Activated CD8-positive, alpha-beta memory T cell treated with anti-CD3 and anti-CD28 coated beads for 36 hours (primary cell): Measurements from ENCODE around the gene HSPE1. TPM values are rescaled to one million over a fixed set of nuclear protein-coding genes. Genes with fewer than 3 reads are reported as not detected.
"Not testable (repeated sequence)": the region's sequence is repeated elsewhere in the genome, so short reads cannot be mapped to it uniquely, and the experiment has no call there.

Experiments used
- CTCF ChIA-PET: fragments of 350-600 bp; sonication (Branson Sonifier 250); formaldehyde crosslinking; loops from one replicate; lab custom pipeline; 2021; ENCODE audit warnings: antibody characterized with exemption; lab: Charles Lee
- POLR2A ChIA-PET: fragments of 350-600 bp; sonication (Branson Sonifier 250); formaldehyde crosslinking; loops from one replicate; lab custom pipeline; 2021; ENCODE audit warnings: antibody characterized with exemption; lab: Charles Lee
- total RNA-seq, 2 experiments: library from RNA; stranded (reverse); gene quantifications; one replicate each; pipeline ENCODE4 v1.2.3, GENCODE V29; 2021

HSPE1 gene
- total RNA-seq, result 100 to 1,000 TPM; 479 to 516 TPM

- CTCF ChIA-PET, result interaction anchor here (0.7 to 1.6 kb wide), 4 partner anchors 46 to 279 kb away, joined by 3 to 4 read pairs (median 3); partner anchors contain the start of genes COQ10B and SF3B1
- POLR2A ChIA-PET, result interaction anchor here (0.6 to 4.7 kb wide), 14 partner anchors 9 to 700 kb away, joined by 3 to 54 read pairs (median 4); partner anchors contain the start of genes COQ10B, GTF3C3, MARS2 and MOB4
Measured at GRCh38 chr2:197499594-197500502, at the start of gene HSPE1, which contains the start of gene HSPD1. Gene HSPE1, plus strand, starts transcription at chr2:197500379. Its CDS starts 58 bp downstream, at chr2:197500437. Gene HSPD1, minus strand, starts transcription at chr2:197499840. Its CDS starts 992 bp downstream, at chr2:197498848.

- CTCF ChIA-PET, result no interaction called here
- POLR2A ChIA-PET, result no interaction called here
Measured at GRCh38 chr2:197450465-197450864, 49.7 kb upstream of the HSPE1 start.

GRCh38 chr2:197450935-197451358 is 49.2 kb upstream of the HSPE1 start:
- POLR2A ChIA-PET, CTCF ChIA-PET: not testable (repeated sequence)

DNA sequence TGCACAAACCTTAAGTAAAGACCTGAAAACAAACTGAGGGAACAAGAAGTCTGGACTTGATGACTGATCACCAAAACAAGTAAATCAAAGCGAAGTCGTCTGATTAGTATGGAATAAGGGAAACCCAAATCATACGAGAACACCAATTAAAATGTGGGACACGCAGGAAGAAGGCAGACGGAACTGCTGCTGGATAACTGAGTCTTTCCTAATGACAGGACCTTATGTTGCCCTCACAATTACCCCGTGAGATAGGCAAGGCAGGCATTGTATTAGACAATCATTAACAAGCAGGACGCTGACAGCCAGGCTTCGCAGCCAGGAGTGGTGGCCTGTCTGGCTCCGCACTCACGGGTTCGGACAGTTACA is 47.4 kb upstream of the HSPE1 start:
- ChIA-PET CTCF (interaction anchor here (0.6 to 1.3 kb wide), 2 partner anchors 18 to 38 kb away, joined by 3 to 4 read pairs; partner anchors contain the start of gene SF3B1), POLR2A (interaction anchor here (0.5 to 3.5 kb wide), 6 partner anchors 18 to 1211 kb away, joined by 3 to 32 read pairs (median 6); partner anchors contain the start of genes HSPD1, HSPE1, MARS2 and MOB4)

- CTCF ChIA-PET, result interaction anchor here (0.6 to 1.4 kb wide), 3 partner anchors 19 to 46 kb away, joined by 3 to 4 read pairs (median 3); partner anchors contain the start of genes HSPD1, HSPE1 and SF3B1
Measured at GRCh38 chr2:197453123-197453913, 46.9 kb upstream of the HSPE1 start, which contains the start of gene COQ10B. Gene COQ10B, plus strand, starts transcription at chr2:197453552. Its CDS starts 9 bp downstream, at chr2:197453561.

GRCh38 chr2:197453914-197454398 is 46.2 kb upstream of the HSPE1 start:
- POLR2A ChIA-PET, result interaction anchor here (0.6 to 3.5 kb wide), 4 partner anchors 14 to 45 kb away, joined by 7 to 32 read pairs (median 14); partner anchors contain the start of genes HSPD1, HSPE1 and SF3B1
- CTCF ChIA-PET, result interaction anchor here (1.4 to 1.5 kb wide), 2 partner anchors 27 to 46 kb away, joined by 3 read pairs; partner anchors contain the start of genes HSPD1 and HSPE1

More at GRCh38 chr2:197453123-197453913, 46.9 kb upstream of the HSPE1 start, which contains the start of gene COQ10B:
- POLR2A ChIA-PET, result interaction anchor here (0.5 to 3.5 kb wide), 6 partner anchors 18 to 1211 kb away, joined by 3 to 32 read pairs (median 6); partner anchors contain the start of genes HSPD1, HSPE1, MARS2 and MOB4

- CTCF ChIA-PET, result interaction anchor here (0.6 to 1.5 kb wide), 3 partner anchors 16 to 45 kb away, joined by 3 read pairs; partner anchors contain the start of genes HSPD1 and HSPE1
Measured at GRCh38 chr2:197454923-197455322, 45.3 kb upstream of the HSPE1 start.

DNA sequence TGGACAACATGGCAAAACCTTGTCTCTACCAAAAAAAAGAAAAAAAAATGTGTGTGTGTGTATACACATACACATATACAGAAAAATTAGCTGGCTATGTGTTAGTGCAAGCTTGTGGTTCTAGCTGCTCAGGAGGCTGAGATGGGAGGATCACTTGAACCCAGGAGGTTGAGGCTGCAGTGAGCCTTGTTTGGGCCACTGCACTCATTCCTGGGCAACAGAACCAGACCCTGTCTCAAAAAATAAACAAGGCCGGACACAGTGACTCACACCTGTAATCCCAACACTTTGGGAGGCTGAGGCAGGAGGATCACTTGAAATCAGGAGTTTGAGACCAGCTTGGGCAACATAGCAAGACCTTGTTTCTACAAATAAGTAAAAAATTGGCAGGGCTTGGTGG is 44.8 kb upstream of the HSPE1 start:
- ChIA-PET POLR2A (interaction anchor here (0.7 to 3.5 kb wide), 2 partner anchors 44 to 170 kb away, joined by 3 to 32 read pairs; partner anchors contain the start of genes HSPD1 and HSPE1), CTCF (interaction anchor here (0.6 to 1.5 kb wide), 2 partner anchors 17 to 29 kb away, joined by 3 read pairs; no protein-coding TSS in a partner anchor)

More at GRCh38 chr2:197454923-197455322, 45.3 kb upstream of the HSPE1 start:
- POLR2A ChIA-PET, result interaction anchor here (3.5 kb wide), 1 partner anchor 44 kb away, joined by 32 read pairs; the partner anchor contains the start of genes HSPD1 and HSPE1

DNA sequence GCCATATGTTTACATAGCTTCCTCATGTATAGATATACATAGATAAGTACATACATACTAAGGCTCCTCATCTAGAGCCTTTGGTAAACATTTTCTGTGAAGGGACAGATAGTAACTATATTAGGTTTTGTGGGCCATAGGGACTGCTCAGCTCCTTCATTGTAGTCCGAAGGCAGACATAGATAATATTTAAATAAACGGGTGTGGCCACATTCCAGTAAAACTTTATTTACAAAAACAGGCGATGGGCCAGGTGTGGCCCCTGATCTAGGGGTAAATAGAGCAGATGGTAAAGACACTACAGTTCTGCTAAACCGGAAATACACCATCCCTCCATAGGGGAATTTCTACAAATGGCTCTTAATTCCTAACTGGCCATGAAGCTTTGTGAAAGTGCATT is 39.5 kb upstream of the HSPE1 start:
- CTCF ChIA-PET, result no interaction called here
- POLR2A ChIA-PET, result interaction anchor here (0.5 kb wide), 1 partner anchor 1803 kb away, joined by 5 read pairs; no protein-coding TSS in a partner anchor

- CTCF ChIA-PET, result no interaction called here
- POLR2A ChIA-PET, result interaction anchor here (0.5 kb wide), 1 partner anchor 1803 kb away, joined by 5 read pairs; no protein-coding TSS in a partner anchor
Measured at GRCh38 chr2:197461057-197461456, 39.1 kb upstream of the HSPE1 start.

DNA sequence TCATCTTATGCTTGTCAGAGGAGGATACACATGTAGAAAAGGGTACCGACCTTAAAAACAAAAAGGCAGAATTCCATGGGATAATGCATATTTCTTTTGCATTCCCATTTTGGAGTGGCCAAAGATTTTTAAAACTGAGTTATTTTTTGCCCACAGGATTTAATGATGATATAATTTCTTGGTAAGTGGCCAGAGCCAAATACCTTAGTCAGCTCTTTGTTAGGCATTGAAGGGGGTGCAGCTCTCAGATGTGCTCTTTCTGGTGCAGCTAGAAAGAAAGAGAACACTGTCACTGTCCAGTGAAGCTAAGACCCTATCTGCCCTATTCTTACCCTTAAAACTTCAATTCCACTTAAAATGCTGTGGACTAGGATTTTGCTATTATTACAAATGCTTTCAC is 36.0 kb upstream of the HSPE1 start:
- ChIA-PET CTCF (interaction anchor here (0.6 kb wide), 1 partner anchor 72 kb away, joined by 3 read pairs; no protein-coding TSS in a partner anchor), POLR2A (no interaction called here)

- CTCF ChIA-PET, result no interaction called here
- POLR2A ChIA-PET, result interaction anchor here (0.7 kb wide), 1 partner anchor 41 kb away, joined by 3 read pairs; no protein-coding TSS in a partner anchor
Measured at GRCh38 chr2:197472166-197472565, 28.0 kb upstream of the HSPE1 start.

DNA sequence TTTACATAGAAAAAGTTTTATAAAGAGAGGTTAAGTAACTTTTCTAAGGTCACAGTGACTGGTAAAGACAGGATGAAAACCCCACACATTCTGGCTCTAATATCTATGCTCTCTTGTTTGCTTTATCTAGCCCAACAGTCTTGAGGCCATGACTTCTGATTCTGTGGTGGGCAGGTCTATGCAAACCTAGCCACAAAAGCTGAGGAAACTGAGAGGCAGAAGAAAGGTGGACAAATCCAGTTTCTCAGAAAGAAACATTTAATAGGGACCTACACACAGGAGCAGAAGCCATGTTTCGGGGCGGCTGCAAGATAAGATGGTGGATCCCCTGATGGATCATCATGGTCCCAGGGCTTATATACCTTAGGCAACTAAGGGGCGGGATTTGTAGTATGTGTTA is 22.4 kb upstream of the HSPE1 start:
- ChIA-PET CTCF (no interaction called here), POLR2A (no interaction called here)

GRCh38 chr2:197480165-197481036 is 19.8 kb upstream of the HSPE1 start:
- ChIA-PET CTCF (no interaction called here), POLR2A (interaction anchor here (0.6 kb wide), 1 partner anchor 22 kb away, joined by 3 read pairs; no protein-coding TSS in a partner anchor)

DNA sequence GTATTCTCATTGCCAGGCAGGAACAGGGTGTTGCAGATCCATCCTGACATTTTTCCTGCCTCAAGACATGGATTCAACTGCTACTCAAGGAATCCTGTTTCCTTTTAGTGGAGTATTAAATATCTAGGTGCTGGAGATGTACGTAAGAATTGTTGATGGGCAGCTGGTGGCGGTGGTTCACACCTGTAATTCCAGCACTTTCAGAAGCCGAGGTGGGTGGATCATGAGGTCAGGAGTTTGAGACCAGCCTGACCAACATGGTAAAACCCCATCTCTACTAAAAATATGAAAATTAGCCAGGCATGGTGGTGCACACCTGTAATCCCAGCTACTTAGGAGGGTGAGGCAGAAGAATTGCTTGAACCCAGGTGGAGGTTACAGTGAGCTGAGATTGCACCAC is 15.9 kb upstream of the HSPE1 start:
- ChIA-PET POLR2A (interaction anchor here (0.5 to 1.7 kb wide), 5 partner anchors 15 to 593 kb away, joined by 3 to 8 read pairs (median 4); partner anchors contain the start of gene COQ10B), CTCF (interaction anchor here (0.7 kb wide), 3 partner anchors 15 to 45 kb away, joined by 3 read pairs; no protein-coding TSS in a partner anchor)

GRCh38 chr2:197486175-197486574 is 14.0 kb upstream of the HSPE1 start:
- ChIA-PET POLR2A (no interaction called here), CTCF (no interaction called here)

GRCh38 chr2:197487385-197487784 is 12.8 kb upstream of the HSPE1 start:
- POLR2A ChIA-PET, result no interaction called here
- CTCF ChIA-PET, result no interaction called here
